Loucy (cell line): Measurements from ENCODE around the gene ASTN2.

Experiments used
- CTCF ChIP-seq: fragments of 200-600 bp; sonication (generic); conservative IDR thresholded peaks from 2 replicates; pipeline ENCODE4 v1.5.1; 2014; ENCODE audit warnings: mild to moderate bottlenecking, antibody characterized with exemption, low read length
- EZH2phosphoT487 ChIP-seq: fragments of 200-600 bp; IDR thresholded peaks from 2 replicates; pipeline ENCODE4 v1.6.1; 2018; ENCODE audit warnings: antibody characterized with exemption, mild to moderate bottlenecking, moderate library complexity, borderline replicate concordance

DNA sequence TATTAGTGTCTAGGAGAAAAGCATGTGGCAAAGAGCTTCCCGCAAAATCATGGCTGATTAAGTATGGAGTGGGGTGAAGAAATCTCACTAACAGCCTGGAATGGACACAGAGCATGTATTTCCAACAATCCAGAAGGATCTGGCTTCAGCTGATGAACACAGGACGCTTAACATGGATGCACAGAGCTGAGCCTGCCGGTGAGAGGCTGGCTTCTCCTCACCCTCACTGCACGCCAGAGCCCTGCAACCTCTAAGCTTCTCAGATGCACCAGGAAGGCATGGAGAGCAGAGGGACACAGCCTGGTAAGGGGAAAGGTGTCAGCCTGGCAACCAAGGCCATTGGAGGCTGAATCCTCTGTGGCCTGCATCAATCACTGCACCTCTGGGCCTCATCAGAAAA is 429.3 kb downstream of the ASTN2 start:
- TF ChIP-seq CTCF: no peak
- TF ChIP-seq EZH2phosphoT487: no peak
